Subcutaneous abdominal adipose tissue (tissue), 5 donors: ENCODE results near the gene KBTBD2.
"Not testable (repeated sequence)": the region's sequence is repeated elsewhere in the genome, so short reads cannot be mapped to it uniquely, and the experiment has no call there.

Experiments used
- H3K27ac ChIP-seq: one replicate; pipeline ENCODE4 v1.7.0; 2013; ENCODE audit warnings: low read depth, mild to moderate bottlenecking, inconsistent platforms, low read length, moderate library complexity
- H3K27me3 ChIP-seq, 5 donors: one replicate each; pipeline ENCODE4 v1.7.0; 2013; ENCODE audit warnings: low read length in 5 of 5, inconsistent platforms in 1 of 5; ENCODE audit not compliant: control insufficient read depth in 5 of 5, insufficient read depth in 4 of 5
- H3K36me3 ChIP-seq, 5 donors: one replicate each; pipeline ENCODE4 v1.7.0; 2013; ENCODE audit warnings: low read length in 5 of 5; ENCODE audit not compliant: control insufficient read depth in 5 of 5, insufficient read depth in 5 of 5
- H3K4me1 ChIP-seq, 5 donors: one replicate each; pipeline ENCODE4 v1.7.0; 2013; ENCODE audit warnings: low read length in 5 of 5, mild to moderate bottlenecking in 3 of 5, moderate library complexity in 1 of 5; ENCODE audit not compliant: control insufficient read depth in 5 of 5, insufficient read depth in 5 of 5
- H3K4me3 ChIP-seq, 5 donors: one replicate each; pipeline ENCODE4 v1.7.0; 2013; ENCODE audit warnings: low read length in 5 of 5, low read depth in 1 of 5
- H3K9ac ChIP-seq, 5 donors: one replicate each; pipeline ENCODE4 v1.7.0; 2013; ENCODE audit warnings: low read length in 5 of 5, mild to moderate bottlenecking in 4 of 5, moderate library complexity in 3 of 5
- H3K9me3 ChIP-seq, 5 donors: one replicate each; pipeline ENCODE4 v1.7.0; 2013; ENCODE audit warnings: low read length in 5 of 5; ENCODE audit not compliant: control insufficient read depth in 5 of 5
- donor health status: healthy.
- donor health status: healthy.
- donor health status: healthy.
- donor health status: healthy.
- donor health status: healthy.

The KBTBD2 gene

DNA sequence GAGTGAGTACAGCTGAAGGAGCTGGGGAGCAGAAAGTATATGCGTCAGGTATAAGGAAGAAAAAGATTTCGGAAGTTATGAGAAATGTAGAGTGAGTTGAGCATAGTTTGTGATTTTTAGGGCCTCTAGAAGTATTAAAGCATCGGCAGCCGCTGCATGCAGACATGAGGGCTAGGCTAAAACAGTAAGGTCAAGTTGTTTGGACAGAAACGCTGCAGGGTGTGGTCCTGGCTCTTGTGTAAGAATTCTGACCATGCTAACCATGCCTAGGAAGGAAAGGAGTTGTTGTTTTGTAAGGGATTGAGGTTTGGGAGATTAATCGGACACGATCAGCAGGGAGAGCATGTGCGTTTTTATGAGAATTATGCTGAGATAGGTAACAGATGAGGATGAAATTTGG lies 51.7 kb downstream of the KBTBD2 start:
- H3K27me3 ChIP-seq, H3K4me1 ChIP-seq: not testable (repeated sequence)

DNA sequence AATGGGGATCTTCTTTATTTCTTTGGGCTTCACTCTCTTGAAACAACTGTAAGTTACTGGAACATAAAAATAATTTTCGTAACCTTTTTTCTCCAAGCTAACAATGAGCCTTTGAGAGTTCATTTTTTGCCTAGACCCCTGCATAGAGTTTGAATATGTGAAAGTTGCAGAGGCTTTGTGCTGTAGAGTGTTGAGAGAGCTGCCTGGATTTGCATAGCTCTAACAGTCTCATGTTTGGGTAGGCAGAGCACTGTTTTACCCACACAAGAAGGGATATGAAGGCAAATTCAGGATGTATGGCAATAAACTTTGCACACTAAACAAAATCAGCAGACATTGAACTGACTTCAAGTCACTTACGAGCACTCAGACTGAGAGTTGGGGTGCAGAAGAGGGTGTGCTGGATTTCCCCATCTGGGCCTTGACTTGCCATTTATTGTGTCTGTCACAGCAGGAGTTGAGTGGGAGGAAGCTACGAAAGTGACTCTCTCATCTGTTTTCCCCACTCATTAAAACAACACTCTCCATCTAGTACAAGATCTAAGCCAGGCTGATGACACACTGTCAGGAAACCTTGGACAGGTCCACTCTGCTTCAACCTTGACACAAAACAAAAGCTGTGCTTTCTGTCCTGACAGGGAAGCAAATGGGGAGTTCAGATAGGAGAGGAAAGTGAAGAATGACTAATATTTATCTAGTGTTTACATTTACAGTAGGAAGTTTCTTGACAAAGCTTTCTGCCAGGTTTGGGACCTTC lies 62.4 kb downstream of the KBTBD2 start:
- not testable (repeated sequence) for H3K27ac ChIP-seq

More for the DNA sequence above, 51.7 kb downstream of the KBTBD2 start:
- H3K36me3 ChIP-seq, H3K27ac ChIP-seq, H3K9me3 ChIP-seq, H3K9ac ChIP-seq, H3K4me3 ChIP-seq: not testable (repeated sequence)

More for the DNA sequence above, 62.4 kb downstream of the KBTBD2 start:
- not testable (repeated sequence) for H3K4me3 ChIP-seq, H3K9ac ChIP-seq, H3K36me3 ChIP-seq, H3K4me1 ChIP-seq, H3K9me3 ChIP-seq, H3K27me3 ChIP-seq
